GM08714 (cell line): ENCODE measurements around the gene PFDN6.
"Not testable (repeated sequence)": the region's sequence is repeated elsewhere in the genome, so short reads cannot be mapped to it uniquely, and the experiment has no call there.

Experiments used
- H3K4me3 ChIP-seq: fragments of 200-500 bp; sonication (Bioruptor generic); 2 replicates; pipeline ENCODE4 v1.5.1; 2014; ENCODE audit warnings: mild to moderate bottlenecking, low read length, inconsistent platforms
- ZNF274 ChIP-seq: IDR thresholded peaks from 2 replicates; pipeline ENCODE4 v1.6.1; 2012; ENCODE audit warnings: mild to moderate bottlenecking, low read depth, low read length

PFDN6 gene

DNA sequence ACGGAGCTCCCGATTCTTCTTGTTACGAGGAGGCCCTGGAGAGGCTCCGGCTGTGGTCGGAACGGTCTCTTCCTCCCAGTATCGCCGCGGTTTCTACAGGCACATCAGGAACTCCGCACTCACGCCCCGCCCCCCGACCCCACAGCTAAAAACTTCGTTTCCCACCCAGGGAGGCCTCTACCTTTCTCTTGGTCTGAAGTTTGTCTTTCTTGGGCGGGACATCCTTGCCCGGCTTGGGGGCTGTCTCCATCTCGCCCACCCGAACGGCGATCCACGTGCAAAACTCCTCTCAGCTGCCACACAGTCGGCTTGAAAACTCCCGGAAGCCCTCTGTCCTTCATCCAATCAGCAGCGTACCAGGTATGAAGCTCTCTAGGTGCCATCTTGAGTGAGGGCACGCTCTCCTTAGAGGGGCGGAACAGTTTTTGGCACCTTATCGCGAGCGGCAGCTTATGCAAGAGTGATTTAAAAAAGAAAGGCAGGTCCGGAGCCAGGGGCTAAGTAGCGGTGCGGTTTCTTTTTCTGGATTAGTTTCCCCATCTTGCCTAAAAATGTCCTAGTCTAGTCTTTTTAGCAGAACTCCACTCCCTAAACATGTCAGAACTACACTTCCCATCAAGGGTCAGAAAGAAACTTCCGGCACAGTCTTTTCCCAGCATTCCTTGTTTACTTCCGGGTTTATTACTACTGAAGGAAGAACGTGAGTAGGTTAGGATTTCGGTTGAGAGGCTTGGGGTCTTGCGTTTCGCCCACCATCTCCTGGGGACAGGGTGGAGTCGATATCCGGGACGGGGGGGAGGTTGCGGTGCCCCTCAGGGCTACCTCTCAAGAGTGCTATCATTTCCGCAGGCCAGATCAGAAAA lies at the start of gene PFDN6, which contains the start of gene WDR46:
PFDN6 (plus strand) TSS at position 681 of the 863 bp plus-strand sequence. CDS start 256 bp downstream, outside the sequence.
WDR46 (minus strand) TSS at position 319 of the 863 bp plus-strand sequence; CDS start at position 250, 69 bp downstream.
- TF ChIP-seq ZNF274 = no peak
- H3K4me3 ChIP-seq = peak within 1 kb of the TSS; percentile 83

DNA sequence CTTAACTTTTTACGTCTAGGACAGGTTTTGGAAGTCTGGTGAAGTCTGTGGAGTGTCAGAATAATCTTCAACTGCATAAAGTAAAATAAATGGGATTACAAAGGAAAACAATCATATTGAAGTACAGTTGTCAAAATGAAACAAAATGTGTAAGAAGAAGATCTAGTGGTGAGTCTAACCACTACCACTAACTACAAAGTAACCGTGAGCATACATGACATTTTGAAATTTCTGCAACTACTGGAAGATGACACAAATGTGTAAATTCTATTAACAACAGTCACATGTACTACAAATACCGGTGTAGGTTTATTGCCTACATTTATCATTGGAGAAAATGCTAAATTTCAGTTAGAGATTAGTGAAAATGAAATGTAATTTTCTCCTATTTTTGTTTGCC lies 47.4 kb upstream of the PFDN6 start:
- no peak for TF ChIP-seq ZNF274

DNA sequence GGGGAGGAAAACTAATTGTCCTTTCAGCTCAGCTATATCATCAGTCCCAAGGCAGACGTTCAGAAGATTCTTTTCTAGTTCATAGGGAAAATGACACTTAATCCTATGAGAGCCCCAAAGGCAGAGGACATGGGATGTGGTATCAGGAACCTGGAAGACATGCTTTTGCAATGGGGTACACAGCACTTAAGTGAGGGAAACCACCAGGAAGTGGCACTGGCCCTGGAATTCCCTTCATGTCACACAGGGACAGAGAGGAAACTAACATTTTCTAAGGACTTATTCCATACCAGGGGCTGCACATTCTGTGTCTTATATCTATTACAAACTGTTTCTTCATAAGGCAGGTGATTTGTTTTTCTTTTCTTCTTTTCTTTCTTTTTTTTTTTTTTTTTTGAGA lies 45.9 kb upstream of the PFDN6 start:
- H3K4me3 ChIP-seq = no peak overlapping the region
- TF ChIP-seq ZNF274 = no peak

More for the DNA sequence above, 47.4 kb upstream of the PFDN6 start:
- H3K4me3 ChIP-seq = no peak overlapping the region

DNA sequence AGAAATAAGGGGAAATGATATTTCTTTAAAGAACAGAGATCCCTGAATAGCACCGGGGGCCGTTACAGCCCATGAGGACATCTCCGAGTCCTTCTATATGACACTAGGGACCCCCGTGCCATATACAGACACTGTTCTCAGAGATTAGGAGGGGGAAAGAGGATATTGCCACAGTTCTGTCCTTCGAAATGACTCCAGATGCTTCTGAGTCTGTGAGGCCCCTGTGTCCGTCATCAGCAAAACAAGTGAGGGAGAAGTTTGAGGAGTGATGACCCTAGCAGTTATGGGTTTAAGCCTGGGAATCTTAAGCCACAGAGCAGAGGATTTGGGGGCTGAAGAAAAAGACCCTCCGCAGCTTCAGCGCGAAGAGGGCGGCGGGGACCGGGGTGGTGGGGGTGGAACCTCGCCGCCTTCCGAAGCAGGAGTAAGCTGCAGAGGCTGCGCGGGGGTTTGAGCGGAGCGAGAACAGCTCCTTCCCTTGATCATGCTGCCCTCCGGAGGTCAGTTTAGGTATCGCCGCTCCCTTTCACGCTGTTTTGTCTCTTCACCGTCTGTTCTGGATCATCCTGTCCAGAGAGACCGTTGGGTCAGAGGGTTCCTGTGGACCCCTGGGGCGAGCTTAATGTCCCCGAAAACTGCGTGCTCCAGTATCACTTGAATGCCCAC lies 41.3 kb upstream of the PFDN6 start:
- no peak for TF ChIP-seq ZNF274
- peak overlapping the region; percentile 63 for H3K4me3 ChIP-seq

DNA sequence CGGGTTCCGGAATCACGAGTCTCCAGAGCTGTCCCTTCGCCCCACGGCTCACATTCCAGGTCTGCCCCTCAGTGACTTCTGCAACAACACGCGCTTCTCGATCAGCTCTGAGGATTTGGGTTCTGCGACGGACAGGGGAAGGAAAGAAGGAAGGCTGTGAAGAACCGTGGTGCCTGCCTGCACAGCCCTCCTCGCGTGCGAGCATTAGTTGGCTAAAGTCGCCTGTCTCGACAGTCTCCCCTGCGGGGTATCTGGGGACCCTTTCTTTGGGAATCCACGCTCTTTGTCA lies 40.8 kb upstream of the PFDN6 start:
- H3K4me3 ChIP-seq = peak overlapping the region; percentile 63
- no peak for TF ChIP-seq ZNF274

DNA sequence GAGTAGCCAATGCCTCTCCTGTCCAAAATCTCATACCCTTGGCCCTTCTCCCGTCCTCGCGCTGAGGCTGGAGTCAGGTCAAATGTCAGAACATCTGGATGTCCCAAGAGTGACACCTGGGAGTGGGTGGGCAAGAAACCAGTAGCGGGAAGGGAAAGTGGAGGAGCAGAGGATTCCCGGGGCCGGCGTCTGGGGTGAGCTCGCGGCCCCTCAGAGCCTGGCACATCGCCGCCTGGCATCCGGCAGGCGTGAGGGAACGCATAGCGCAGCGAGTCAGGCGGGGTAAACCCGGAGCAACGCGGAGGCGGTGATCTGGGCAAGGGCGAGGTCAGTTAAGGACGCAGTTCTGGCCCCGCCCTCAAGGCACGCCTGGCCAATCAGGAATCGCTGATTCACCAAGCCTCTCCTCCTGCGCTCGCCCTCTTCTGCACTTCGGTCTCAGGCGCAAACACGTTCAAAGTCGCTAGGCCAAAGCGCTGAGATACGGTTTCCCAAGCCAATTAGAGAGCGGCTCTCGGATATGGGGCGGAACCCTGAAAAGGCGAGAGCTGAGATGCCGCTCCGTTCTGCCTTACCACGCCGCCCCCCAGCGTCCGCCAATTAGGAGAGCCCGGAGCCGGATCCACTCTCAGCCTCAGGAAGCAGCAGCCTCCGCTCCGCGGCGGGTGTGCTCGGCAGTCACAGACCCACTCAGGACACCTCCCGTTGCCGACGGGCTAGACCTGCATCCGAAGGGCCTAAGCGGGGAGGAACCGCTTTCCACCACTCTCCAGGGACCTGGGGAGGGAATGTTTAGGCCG lies 40.3 kb upstream of the PFDN6 start:
- TF ChIP-seq ZNF274 = no peak
- peak overlapping the region; percentile 81 for H3K4me3 ChIP-seq

DNA sequence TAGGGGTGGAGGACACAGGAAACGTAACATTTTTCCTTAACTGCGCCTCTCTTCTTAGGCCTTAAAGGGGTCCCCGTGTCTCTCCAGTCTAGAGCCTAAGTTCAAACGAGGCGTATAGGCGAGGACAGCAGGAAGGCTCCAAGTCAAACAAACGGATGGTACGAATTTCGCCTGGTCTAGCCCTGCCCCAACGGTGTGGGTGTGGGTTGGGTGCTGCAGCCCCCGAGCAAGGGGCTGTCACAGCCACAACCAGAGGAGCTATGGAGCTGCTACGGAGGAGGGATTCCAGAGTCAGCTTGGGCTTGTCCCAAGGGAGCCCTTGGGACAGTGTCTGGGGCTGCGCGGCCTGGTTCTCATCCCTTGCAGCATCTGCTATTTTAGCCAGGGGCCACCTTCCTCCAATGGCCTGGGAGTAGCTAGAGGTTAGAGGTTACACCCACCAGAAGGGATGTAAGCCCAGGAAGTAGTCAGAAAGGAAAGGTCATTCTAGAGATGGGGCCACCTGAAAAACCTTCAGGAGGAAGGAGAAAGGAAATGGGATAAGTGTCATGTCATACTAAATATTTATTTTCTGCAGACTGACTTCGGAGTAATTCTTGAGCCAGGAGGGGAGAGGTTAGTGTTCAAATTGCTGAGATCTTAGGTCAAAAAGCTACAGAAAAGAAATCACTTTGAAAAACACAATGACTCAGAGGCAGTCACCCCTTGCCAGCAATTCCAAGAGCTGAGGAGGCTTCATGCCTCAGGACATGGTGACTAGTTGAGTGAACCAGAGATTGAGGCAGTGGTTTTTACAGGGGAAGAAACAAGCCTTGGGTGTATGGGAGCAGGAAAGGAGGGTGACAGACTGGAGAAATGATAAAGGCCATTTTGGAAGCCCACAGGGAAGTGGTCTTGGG lies 39.4 kb upstream of the PFDN6 start:
- H3K4me3 ChIP-seq = peak overlapping the region; percentile 81
- TF ChIP-seq ZNF274 = no peak

DNA sequence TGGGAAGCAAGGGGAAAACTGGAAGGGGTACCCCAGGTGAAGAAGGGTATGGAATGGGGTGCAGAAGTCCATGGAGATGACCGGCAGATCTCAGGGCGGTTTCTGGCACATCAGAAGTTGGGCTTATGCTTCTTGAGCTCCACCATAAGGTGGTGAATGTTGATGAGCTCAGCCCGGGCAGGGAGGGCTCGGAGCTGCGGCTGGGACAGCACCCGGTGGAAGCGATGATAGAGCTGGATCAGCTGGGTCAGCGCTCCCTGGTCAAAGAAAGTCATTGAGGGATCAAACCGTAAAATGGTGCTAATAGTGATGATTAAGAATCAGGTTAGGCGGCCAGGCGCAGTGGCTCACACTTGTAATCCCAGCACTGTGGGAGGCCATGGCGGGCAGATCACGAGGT lies 38.7 kb upstream of the PFDN6 start:
- no peak for TF ChIP-seq ZNF274
- no peak overlapping the region; the same call in 1 of the 2 replicates for H3K4me3 ChIP-seq

DNA sequence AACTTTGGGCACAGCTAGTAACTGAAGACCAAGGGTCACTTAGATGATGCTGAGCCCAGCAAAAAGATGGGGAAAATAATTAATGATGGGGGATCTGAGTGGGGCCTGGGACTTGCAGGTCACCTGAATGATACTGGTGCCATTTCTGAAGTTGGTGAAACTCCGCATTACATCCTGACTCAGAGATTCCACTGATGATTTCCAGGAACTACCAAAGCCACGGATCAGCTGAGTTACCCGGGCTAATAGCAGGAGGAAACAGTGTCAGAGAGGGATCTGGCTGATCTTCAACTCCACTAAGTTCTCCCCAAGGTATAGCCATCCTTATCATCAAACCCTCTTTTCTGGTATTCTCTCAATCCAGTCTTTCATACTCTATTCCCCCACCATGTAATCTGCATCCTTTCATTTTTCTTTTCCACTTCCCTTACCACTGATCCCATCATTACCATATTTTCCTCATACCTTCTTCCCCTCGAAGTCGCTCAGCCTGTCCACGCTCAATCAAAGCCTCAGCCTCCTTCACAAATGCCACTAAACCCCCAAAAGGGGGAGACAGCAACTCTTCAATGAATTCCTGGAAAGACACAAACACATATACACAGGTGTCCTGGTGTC lies 37.9 kb upstream of the PFDN6 start:
- TF ChIP-seq ZNF274 = no peak
- H3K4me3 ChIP-seq = no peak overlapping the region

DNA sequence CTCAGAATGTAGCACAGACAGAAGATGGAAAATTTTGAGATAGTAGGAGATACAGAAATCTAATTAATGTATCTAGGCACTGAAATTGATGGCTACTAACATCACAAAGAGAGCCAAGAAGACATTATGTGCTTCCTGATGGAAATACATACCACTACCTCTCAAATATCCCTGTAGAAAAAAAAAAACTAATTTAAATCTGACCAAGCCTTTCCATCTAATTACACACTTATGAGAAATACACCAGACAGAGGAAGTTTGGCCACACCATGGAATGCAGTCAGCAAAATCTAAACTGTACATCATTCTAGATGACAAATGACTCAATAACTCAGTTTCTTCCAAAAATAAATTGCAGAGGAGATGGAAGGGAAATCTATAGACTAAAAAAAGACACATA lies 36.6 kb upstream of the PFDN6 start:
- H3K4me3 ChIP-seq = no peak overlapping the region
- TF ChIP-seq ZNF274 = no peak

DNA sequence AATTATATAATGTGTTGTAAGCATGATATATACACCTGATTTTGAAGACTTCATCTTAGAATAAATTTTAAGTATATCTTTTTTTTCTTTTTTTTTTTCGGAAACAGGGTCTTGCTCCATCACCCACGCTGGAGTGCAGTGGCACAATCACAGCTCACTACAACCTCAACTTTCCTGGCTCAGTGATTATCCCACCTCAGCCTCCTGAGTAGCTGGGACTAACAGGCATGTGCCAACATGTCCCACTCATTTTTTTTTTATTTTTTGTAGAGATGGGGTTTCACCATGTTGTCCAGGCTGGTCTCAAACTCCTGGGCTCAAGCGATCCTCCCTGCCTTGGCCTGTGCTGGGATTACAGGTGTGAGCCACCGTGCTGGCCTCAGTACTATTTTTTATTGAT lies 34.8 kb upstream of the PFDN6 start:
- no peak overlapping the region for H3K4me3 ChIP-seq
- TF ChIP-seq ZNF274 = no peak

DNA sequence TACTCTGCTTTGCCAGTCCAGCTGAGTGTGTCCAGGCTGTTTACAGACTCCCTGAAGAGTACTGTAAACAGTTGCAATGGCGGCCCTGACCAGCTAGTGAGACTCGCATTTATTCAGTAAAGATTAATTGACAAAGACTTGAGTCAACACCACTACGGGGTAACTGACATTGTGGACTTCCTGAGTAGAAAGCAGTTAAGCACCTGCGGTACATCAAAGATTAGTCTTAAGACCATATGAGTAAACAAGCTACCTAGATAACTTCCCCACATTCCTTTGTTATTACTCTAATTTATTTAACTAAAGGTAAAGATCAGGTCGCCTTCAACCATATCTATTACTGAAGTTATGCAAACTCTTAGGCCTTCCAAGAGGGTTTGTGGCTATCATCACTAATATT lies 30.4 kb upstream of the PFDN6 start:
- TF ChIP-seq ZNF274 = no peak

DNA sequence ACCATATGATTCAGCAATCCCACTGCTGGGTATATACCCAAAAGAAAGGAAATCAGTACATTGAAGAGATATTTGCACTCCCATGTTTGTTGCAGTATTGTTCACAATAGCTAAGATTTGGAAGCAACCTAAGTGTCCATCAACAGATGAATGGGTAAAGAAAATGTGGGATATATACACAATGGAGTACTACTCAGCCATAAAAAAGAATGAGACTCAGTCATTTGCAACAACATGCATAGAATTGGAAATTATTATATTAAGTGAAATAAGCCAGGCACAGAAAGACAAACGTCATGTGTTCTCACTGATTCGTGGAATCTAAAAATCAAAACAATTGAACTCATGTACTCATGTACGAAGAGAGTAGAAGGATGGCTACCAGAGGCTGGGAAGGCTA lies 26.9 kb upstream of the PFDN6 start:
- not testable (repeated sequence) for H3K4me3 ChIP-seq

More for the DNA sequence above, 30.4 kb upstream of the PFDN6 start:
- H3K4me3 ChIP-seq = no peak overlapping the region
